KG1 (cell line): ENCODE data around the gene F2RL1.
"Not testable (repeated sequence)": the region's sequence is repeated elsewhere in the genome, so short reads cannot be mapped to it uniquely, and the experiment has no call there.

ENCODE experiments used
- DNase-seq: peaks from one replicate; lab custom pipeline; 2025; lab: John Stamatoyannopoulos, UW

F2RL1 gene

GRCh38 chr5:76849419-76850291 is 30.8 kb downstream of the F2RL1 start, which contains the start of gene S100Z:
Gene S100Z, plus strand, starts transcription at chr5:76850014. Its CDS starts 25,346 bp downstream, at chr5:76875360.
- DNase-seq = peak; percentile 92

DNA sequence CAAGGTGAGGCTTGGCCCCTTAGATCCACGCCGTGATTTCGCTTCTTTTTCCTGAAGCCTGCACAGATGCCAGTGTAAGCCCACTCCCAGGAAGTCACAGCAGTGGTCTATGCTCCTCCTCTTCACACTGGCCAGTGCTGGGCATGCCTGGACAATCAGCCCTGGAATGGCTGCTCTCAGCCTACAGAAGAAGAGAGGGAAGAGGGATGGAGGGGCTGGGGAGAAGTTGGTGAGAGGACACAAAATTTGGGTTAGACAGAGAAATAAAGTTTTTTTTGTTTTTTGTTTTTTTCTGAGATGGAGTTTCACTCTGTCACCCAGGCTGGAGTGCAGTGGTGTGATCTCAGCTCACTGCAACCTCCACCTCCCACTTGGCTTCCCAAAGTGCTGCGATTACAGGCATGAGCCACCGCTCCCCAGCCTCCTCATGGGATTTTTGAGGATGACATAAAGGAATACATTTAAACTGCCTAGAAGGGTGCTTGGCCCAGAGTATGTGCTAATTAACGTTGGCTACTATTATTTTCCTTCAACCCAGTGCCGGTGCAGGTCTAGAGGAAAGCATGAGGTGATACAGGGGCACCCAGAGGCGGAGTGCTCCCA is 31.8 kb downstream of the F2RL1 start:
- DNase-seq = no peak

GRCh38 chr5:76851728-76852369 is 33.0 kb downstream of the F2RL1 start:
- peak; percentile 88 for DNase-seq

DNA sequence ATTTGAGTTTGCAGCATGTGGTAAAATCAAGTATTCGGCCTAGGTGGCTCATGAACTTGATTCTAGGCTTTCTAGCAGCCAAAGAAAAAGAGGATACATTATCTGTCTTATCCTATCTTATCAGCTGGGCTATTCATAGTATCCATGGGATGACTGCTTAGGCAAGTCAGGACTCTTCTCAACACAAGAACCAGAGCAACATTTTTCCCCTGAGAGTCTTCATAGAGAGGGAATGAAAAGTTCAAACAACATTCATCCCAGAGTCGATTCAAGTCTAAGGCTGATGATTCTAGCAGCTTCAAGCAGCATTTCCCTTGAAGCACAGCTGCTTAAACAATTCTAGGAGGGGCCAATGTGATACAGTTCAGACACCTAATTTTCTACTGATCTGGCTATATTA is 33.9 kb downstream of the F2RL1 start:
- DNase-seq = no peak

GRCh38 chr5:76853741-76854140 is 34.9 kb downstream of the F2RL1 start:
- not testable (repeated sequence) for DNase-seq

DNA sequence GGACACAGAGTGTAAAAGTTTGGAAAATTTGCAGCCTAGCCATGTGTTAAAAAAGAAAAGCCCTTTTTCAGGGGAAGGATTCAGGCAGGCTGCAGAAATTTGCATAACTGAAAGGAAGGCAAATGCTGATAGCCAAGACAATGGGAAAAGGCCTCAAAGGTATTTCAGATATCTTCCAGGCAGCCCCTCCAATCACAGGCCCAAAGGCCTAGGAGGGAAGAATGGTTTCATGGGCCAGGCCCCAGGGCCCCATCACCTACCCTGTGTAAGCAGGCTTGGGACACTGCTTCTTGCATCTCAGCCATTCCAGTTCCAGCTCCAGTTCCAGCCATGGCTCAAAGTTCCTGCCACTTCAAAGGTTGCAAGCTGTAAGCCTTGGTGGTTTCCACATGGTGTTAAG is 35.8 kb downstream of the F2RL1 start:
- DNase-seq = no peak

GRCh38 chr5:76855501-76855900 is 36.7 kb downstream of the F2RL1 start:
- DNase-seq = not testable (repeated sequence)

GRCh38 chr5:76855961-76856360 is 37.1 kb downstream of the F2RL1 start:
- DNase-seq = peak; percentile 90

DNA sequence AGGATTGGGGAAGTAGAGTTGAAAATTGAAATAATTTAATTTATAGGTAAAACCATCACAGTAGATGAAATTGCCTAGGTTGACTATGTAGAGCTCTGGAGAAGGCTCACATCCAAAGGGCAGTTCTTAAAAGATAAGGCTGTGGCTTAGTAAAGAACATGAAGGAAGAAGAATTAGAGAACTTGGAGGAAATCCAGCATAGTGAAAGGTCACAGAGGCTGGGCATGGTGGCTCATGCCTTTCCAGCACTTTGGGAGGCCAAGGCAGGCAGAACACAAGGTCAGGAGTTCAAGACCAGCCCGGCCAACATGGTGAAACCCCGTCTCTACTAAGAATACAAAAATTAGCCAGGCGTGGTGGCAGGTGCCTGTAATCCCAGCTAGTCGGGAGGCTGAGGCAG is 38.0 kb downstream of the F2RL1 start:
- DNase-seq = not testable (repeated sequence)

GRCh38 chr5:76859591-76860247 is 40.9 kb downstream of the F2RL1 start:
- DNase-seq = no peak

DNA sequence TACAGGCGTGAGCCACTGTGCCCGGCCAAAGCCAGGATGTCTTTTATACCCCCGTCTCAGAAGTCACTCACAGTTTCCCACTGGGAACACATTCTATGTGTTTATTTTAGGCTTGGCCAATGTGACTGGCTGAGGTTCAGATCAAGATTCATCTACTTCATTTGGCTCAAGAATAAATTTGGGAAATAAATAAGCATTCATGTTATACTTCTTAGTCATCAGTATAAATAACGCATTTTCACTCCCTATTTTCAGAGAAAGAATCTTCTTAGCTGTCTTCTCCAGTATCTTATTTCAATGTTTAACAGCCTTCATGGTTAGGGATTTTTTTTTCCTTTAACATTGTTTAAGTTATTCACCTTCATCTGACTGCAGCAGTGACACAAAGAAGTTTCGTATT is 42.8 kb downstream of the F2RL1 start:
- no peak for DNase-seq

DNA sequence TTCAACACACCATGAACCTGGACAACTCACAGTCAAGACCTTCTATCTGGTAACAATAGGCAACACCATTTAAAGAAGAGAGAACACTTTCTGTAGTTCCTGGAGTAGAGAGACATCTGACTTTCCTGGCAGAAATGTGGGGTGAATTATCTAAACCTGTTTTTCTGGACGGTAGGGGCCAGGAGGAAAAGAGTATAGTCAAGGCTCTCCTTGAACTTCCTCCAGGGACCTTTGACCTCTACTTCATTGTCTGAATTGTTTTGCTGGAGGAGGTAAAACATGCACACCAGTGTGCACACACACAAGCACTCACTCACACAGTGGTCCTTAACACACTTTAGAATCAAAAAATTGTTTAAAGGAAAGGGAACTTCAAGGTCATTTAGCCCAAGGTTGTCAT is 44.2 kb downstream of the F2RL1 start:
- DNase-seq = no peak

GRCh38 chr5:76866503-76866902 is 47.7 kb downstream of the F2RL1 start:
- DNase-seq = no peak

- DNase-seq = no peak
Measured at GRCh38 chr5:76867038-76867437, 48.2 kb downstream of the F2RL1 start.

- no peak for DNase-seq
Measured at GRCh38 chr5:76867827-76868693, 49.2 kb downstream of the F2RL1 start.

DNA sequence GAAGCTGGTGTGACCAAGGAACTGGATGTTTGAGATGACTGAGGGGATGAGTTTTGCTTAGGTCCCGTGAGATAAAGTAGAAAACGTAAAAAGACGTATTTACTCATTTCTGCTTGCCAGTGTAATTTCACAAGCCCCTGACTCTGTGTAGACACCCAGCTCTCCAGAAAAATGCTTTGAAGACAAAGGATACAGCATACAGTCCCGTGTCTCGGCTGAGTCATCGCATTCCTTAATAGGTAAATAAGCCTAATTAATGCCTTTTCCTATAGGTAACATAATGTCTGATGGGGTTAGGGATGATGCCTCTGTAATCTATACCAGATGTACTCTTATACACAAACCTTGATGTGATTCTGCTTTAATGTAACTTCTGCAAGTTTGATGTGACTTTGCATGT is 51.2 kb downstream of the F2RL1 start:
- DNase-seq = no peak

DNA sequence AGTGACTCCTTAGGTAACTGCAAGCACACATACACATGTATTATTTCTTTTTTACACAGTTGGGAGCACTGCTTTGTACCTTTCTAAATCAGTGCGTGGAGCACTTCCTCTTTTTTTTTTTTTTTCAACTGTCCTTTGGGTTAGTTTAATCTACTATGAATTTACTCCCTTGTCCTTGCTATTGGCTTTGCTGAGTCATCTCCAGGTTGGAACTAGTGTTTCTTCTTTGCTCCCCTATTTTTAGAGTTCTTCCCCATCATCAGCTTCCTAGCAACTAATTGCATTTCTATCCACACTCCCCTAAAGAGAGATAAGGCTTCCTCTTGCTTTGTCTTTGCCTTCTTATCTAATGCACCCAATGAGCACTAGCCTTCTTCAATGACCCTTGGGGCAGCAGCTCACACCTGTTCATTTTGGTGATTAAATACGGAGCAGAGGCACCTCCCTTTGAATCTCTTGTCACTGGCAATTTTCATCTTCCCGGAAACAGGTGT is 55.3 kb downstream of the F2RL1 start:
- DNase-seq = no peak
